GM21786 (cell line): ENCODE data around the gene DNAJC18.
A peak's percentile ranks its signal among the peaks of the same experiment; 100 is the strongest.

ENCODE experiments used
- ATAC-seq: cut with Tn5 transposase; IDR thresholded peaks from one replicate; pipeline ENCODE4 v1.9.1; 2021; ENCODE audit not compliant: unreplicated experiment

Gene DNAJC18

DNA sequence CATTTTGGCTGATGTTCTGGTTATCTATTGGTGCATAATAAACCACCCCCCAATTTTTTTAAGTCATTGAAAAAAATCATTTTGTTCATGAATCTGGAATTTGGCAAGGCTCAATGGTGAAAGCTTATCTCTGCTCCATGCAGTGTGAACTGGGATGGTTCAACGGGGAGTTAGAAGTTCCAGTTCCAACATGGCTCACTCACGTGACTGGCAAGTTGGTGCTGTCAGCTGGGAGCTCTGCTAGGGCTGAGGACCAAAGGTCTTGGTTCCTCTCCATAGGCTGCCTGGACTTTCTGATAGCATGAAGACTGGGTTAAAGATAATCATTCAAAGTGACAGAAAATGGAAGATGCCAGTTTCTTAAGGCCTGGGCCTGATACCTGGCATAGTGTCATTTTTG, 32.4 kb downstream of the DNAJC18 start:
- no peak for ATAC-seq

DNA sequence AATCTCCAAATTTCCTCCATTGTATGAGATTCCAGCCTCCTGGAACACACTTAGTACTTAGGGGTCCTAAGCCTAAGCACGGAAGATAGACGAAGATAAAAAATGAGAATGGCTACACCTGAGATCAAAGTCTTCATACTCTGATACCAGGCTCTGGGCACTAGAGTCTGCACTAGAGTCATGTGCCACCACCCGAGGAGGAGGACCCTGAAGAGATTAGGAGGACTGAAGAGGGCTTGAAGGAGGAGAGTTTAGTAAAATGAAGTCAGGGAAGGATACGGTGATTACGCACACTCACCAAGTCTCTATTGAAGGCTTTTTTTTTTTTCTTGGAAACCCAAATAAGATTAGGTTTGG, 34.9 kb downstream of the DNAJC18 start:
- ATAC-seq, result no peak

DNA sequence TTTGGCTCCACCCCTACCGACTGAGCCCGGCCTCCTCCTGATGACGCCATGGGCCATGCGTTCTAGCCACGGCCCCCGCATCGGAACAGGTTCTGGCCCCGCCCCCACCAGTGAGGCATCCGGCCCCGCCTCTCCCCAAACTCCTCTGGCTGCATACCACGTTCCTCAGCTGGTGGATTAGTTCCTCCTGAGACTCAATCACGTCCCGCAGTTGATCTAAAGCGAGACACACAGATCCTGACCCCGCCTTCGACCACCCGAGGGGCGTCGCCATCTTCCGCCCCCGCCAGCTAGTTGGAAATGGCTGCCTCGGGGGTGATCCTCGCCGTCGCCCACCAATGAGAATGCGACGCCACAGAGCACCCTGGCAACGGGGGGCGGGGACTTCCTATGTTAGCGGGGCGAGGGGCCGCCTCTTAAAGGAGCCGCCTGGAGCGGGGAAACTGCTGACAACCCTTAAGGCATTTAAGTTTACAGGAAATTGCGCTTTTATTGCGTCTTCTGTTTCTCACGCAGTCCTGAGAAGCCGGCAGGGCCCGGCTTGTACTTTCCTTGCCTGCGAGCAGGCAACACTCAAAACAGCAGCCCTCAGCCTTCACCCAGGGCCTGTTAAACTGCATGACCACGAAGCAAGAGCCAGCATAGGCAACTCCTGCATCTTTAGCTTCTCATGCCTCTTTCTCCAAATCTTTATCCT, 35.4 kb downstream of the DNAJC18 start, which contains the start of gene SPATA24:
TSS of gene SPATA24 (minus strand) at position 303 of the 697 bp plus-strand sequence. CDS start at position 274, 29 bp downstream.
- peak; percentile 76 for ATAC-seq

DNA sequence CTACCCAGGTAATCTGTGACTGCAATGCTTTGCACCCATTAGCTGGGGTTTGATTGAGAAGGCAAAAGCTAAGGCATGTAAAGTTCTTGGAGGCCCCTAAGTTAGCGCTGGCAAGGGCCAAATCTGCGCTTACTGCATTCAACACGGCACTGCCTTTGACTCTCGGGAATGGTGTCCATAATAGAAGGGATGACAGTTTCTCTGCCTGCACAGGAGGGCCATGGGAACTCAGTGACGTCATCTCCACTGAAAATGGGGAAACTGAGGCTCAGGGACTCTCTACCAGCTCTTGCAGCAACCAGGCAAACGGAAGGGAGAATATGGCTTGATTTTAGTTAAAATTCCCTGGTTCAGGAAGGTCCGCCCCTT, 35.9 kb downstream of the DNAJC18 start:
- ATAC-seq, result no peak

DNA sequence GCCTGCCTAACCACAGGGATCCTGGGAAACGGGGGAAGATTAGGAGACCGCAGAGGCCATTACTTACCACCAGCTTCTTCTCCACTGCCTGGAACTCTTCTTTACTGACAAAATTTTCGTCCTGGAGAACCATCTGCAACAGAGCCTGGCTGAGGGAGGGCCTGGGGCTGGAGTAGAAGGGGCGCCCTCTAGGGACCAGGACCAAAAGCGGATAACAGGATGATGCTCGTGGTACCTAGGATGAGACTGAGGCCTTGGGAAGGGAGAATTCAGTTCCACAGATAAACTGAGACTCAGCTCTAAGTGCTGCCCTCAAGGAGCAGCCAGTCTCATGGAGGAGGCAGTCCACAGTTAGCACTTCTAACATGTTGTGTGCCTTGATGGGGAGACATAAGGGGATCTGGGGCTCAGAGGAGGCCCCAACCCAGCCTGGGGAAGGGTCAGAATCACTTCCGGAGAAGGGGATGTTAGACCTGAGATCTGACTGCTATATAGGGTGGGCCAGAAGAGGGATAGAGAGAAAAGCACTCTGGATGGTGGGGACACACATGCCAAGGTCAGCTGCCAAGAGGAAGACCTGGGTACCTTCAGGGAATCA, 36.7 kb downstream of the DNAJC18 start:
- ATAC-seq, result no peak

DNA sequence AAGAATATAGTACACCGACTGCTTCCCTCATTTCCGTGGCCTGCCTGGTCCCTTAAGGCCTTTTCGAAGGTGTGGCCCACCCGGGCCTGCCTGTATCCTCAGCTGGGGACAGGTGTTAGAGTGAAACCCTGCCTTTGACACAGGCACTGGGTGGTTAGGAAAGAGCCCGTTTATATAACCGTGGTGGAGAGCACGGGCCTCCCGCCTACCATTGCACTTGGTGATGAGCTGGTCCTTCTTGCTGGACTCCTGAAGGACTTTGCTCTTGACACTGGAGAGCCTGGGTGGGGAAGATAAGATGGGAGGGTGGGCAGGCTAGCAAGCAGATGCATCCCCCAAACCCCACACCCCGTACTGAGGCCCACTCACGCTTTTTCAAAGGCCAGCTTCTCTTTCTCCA, 37.8 kb downstream of the DNAJC18 start:
- ATAC-seq, result no peak

DNA sequence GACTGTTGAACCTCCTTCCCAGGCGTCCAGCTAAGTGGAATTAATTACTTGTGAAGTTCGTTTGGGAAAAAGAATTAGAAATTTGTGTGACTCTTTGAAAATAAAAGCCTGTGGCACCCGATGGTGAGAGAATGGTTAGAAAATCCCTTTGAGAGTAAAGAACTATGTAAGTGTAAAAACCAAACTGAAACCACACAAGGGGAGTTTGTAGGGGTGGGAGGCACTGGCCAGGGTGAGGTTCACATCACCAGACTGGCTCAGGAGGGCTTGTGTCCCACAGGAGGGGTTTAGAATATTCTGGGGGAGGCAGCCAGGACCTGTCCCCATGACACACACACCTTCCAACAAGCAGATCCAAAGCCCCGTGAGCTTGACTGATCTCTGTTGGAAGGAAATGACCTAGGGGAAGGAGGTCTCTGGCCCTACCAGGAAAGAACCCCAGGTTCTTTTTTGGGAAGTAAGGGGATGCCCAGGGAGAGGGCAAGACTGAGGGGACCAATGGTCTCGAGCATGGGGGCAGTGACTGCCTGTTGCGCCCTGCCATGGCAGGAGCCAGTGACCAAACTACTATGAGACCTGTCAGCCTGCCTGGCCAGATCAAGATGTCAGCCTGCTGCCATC, 39.7 kb downstream of the DNAJC18 start:
- ATAC-seq, result peak; percentile 24

DNA sequence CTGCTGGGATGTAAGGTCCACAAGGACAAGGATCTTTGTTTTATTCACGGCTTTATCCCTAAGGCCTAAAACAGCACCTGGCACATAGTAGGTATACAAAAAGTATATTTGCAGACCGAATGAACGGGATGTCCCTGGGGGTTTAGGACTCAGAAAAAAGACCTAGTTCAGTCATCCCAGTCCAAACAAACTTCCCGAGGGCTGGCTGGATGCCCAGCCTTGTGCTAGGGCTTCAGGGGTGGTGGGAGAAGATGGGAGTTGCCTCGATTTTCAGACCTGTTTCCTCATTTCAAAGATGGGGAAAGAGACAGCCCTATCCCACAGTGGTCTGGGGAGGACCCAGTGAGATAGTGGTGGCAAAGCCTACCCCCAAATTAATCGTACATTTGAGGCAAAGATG, 41.4 kb downstream of the DNAJC18 start:
- ATAC-seq, result no peak

DNA sequence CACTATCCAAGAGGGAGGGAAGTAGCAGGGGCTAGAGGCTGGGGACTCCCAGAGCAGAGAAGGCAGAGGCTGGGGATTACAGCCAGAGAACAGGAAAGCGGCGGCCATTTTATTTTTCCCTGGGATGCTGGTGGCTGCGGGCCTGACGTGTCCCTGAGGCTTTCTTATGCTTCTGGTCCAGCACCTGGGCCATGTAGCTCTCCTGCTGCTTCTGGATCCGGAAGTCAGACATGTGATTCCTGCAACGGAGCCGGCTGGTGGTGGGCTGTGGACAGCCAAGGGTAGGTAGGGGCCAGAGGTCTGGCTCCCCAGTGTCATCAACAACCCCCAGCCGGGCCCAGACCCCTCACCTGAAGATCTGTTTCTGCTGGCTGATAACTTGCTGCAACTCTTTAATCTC, 42.6 kb downstream of the DNAJC18 start:
- ATAC-seq, result no peak

DNA sequence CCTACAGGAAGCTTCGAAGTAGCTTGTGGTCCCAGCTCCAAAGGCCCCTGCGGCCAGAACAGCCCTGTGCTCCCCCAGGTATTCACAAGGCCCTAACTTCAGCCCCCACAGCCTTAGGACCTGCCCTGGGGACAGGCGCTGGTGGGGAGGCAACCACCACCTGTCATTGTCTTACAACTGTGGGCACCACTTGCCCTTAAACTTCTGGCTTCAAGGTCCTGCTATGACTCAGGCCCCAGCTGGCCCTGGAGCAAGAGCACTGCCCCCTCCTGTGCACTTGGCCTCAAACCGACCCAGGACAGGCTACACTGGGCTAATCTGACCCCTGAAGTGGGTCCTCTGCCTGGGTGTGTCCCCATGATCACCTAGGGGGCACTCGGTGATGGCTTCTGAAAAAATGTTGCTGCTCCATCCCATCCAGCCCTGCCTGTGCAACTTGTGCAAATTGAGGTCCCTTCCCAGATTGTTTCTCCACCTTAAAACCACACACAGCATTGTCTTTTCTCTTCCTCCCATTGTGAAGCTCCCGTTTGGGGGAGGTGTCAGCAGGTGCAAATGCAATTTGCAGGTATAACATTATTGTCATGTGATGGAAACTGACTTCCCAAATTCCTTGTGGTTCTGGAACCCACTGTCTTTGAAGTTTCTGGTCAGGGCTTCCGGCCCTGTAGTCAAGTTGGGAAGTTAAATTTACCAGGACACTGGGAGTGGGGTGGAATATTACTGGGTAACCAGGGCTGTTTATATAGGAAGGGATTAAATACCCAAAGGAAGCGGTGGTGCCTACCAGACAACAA, 43.3 kb downstream of the DNAJC18 start:
- no peak for ATAC-seq

DNA sequence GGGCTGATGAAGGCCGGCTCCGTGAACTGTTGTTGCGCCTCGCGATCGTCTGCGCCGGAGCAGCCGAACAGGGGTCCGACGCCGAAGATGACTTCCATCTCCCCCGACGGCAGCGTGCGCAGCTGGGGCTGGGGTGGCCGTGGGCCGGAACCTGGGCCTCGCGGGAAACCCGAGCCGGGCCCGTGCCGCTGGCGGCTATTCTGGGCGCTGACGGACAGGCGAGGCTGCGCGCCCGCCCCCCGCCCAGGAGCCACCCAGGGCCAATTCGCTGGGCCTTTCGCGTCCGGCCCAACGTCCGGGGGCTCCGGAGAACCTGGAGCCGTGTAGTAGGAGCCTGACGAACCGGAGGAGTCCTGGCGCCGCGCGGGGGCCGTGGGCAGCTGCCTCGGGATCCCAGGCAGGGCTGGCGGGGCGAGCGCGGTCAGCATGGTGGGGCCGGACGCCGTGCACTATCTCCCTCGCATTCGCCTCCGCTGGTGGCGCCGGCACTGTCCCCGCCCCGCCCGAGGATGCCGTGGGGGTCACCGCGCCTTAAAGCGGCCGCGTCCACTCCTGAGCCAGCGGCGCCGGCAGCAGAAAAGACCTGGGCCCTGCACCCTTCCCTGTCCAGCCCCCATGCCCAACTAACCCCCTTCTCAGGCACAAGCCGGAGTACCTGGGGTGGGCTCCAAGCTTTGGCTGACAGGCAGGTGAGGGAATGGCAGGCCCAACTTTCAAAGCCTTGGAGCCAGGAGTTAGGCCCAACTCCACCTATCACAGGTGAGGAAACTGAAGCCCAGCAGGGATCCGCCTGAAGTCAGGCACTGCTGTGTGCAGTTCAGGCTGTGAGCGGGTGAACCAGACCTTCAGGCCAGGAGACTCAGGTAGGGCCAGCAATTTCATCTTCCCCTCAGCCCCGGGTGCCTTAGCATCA, 44.4 kb downstream of the DNAJC18 start, which contains the start of gene PROB1:
TSS of gene PROB1 (minus strand) at position 451 of the 913 bp plus-strand sequence. CDS start at position 428, 23 bp downstream.
- ATAC-seq, result no peak

DNA sequence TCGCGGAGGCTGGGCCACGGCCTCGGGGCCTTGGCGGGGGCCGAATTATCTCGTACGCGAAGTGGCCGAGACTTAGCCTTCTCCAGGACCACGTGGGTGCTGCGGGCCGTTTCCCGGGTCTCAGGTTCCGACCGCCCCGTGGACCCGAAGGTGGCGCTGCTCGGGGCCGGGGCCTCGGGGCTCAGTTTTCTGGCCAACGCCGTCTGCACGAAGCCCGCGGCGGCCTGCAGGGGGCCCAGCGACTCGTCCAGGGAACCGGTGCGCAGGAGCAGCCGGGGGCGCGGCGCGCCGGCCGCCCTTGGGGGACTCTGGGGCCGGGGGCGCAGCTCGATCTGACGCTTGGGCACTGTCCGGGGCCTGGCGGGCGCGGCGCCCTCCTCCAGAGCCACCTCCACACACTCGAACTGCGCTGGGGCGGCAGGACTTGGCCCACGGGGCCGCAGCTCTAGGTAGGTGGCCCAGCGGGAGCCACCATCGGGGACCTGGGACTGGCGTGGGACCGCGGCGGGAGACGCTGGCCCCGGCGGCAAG, 45.1 kb downstream of the DNAJC18 start:
- no peak for ATAC-seq

DNA sequence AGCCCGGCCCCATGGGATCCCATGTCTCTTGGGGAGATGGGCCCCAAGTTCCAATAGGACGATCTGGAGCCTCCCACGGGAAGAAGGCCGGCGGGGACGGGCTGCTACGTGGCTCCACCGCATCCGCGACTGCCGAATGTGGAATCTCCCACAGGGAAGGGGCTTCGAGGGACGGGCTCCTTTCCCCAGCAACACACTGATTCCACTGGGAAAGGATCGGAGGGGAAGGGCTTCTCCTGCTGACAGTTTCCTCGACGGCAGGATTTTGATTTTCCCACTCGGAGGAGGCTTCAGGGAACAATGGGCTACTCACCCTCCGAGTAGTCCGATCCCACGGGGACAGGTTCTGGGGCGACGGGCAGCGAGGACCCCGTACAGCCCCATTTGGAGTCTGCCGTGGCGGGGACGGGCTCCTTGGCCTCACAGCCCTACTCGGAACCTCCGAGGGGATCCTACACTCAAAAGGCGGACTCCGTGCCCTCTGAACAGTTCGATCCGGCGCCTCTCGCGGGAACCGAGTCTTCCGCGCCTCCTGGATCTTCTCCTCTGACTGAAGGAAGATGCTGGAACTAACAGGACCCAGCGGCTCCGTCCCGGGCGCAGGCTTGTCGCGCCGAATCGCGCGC, 45.7 kb downstream of the DNAJC18 start:
- ATAC-seq, result no peak

DNA sequence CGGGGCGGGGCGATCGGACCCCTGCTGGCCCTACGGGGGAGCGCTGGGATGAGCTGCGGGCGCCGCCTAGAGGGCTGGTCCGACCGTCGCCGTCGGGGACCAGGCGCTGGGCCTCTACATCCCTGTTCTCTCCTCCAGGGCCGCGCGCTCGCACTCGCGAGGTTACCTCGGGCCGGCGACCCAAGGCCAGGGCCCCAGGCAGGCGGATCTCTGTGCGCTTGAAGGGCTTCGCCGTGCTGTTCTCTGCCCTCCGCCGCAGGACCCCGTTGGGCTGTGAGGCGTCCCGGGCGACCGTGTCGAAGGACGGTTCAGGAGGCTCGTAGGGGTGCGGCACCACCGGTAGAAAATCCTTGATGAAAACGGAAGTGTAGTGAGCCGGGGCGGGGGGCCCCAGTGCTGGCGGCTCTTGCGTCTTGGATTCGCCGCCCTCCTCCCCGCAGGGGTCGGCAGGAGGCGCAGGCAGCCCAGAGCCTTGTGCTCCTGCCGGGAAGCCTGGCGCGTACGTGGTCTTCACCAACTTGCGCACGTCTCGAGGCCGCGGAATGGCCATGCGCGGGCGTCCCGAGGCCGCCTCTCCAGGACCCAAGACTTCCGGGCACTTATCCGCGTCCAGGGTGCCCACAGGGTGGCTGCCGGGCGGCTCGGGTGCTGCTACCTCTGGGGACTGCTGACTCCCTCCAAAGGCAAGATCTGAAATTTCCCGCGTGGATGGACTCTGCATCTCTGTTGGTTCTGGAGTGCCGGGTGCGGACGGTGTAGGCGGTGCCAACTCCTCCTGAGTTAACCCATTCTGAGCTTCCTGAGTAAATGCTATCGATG, 46.4 kb downstream of the DNAJC18 start:
- peak; percentile 36 for ATAC-seq

DNA sequence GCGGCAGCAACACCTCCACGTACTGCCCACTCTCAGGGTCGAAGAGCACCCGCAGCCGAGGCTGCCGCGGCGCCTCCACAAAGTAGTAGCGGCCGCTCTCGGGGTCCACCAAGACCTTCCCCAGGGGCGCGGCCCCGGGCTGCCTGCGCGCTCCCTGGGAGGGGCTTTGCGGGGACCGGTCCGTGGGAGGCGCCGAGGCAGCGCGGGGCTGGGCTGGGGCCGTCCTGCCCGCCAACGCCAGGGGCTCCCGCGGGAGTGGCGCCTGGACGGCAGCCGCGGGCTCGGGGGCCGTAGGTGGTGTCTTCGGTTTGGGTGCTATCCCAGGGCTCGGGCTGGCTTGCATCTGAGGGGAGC, 47.0 kb downstream of the DNAJC18 start:
- no peak for ATAC-seq

DNA sequence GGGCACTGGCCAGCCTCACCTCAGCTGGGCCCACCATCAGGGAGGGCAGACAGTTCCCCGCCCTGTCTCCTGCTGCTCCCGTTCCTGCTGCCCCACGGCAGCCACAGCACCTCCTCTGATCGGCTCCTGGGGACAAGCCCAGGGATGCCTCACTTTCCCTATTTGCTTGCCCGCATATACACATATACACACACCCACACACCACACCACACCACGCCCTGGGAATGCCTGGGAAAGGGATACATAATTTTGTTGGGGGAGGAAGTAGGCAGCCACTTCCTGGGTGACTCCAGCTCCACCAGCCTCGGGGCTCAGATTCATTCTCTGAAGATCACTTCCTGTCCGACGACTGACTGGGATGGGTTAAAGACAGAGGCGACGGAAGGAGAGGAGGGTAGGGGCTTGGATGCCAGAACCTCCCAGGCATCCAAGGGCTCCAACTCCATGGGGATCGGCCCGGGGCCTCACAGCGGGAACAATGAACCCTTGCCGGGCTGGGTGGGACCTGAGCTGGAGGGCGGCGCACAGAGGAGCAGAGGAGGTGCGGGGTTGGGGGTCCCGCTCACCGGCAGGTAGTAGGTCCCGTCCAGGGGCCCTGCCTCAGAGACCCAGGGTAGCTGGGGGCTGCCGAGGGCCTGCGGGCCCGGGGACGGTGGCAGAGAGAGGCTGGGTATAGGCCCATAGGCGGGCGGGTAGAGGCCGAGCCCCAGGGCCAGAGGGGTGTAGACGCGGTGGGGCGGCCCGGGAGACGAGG, 47.6 kb downstream of the DNAJC18 start:
- ATAC-seq, result no peak

DNA sequence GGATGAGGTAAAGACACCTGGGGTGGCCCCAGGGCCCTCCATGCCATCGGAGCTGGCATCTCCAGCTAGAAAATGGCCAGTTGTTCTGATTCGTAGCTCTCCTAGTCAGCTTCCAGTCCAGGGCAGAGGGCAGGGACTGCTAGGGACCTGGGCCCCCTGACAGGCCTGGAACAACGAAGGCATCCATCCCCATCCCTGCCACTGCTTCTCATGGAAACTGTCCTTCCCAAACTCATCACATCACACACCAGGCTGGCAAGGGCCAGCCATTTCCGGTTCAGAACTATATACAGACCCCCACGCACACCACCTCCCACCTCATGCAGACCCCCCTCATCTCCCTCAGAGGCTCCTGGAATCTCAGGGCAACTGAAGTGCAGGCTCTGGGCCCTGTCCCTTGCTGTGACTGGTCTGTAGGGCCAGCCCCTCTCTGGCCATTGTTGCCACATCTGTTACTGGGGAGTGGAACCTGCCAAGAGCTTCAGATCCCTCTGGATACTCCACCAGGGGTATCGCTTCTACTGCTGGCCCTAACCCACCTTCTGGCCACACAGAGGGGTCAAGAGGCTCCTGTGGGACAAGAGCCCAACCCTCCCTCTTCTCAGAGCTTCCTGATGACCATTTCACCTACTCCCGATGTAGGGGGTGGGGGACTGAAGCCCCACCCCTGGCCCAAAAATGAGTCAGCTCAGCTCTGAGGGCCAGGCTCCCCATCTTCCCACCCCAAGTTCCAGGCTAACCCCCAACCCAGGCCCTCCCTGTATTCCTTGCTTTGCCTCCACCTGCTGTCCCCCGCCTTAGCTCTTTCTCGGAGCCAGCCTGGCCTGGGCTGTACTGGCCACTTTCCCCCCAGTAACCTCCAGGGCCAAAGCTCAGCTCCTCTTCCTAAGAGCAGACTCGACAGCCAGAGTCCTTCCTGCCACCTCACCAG, 48.4 kb downstream of the DNAJC18 start:
- no peak for ATAC-seq
